Activated CD4-positive, alpha-beta T cell treated with anti-CD3 and anti-CD28 coated beads, Interleukin-2, amount 50 U/mL, for 48 hours (primary cell): ENCODE data around the gene KTN1.

Experiments used
- DNase-seq, 2 experiments: peaks; one replicate each; pipeline ENCODE4 v3.0.0-alpha.2; 2020

Gene KTN1

GRCh38 chr14:55718551-55718950 is 138.5 kb downstream of the KTN1 start:
- DNase-seq, result no peak

- no peak for DNase-seq
Observed at GRCh38 chr14:55720796-55721195, 140.8 kb downstream of the KTN1 start.

- DNase-seq, result no peak
Observed at GRCh38 chr14:55721353-55721752, 141.3 kb downstream of the KTN1 start.

- DNase-seq, result no peak
Observed at GRCh38 chr14:55722054-55722453, 142.0 kb downstream of the KTN1 start.

GRCh38 chr14:55724736-55725135 is 144.7 kb downstream of the KTN1 start:
- DNase-seq, result no peak

GRCh38 chr14:55730592-55731310 is 150.7 kb downstream of the KTN1 start:
- DNase-seq, result no peak

- DNase-seq, result no peak
Observed at GRCh38 chr14:55731311-55731872, 151.4 kb downstream of the KTN1 start.

GRCh38 chr14:55731881-55732498 is 152.0 kb downstream of the KTN1 start:
- peak; percentile 49 to 67 for DNase-seq

GRCh38 chr14:55733599-55733998 is 153.6 kb downstream of the KTN1 start:
- no peak for DNase-seq
